Right ventricle myocardium superior (tissue), 1 donor: ENCODE data around the gene GPC1. TPM values are rescaled to one million over a fixed set of nuclear protein-coding genes. Genes with fewer than 3 reads are reported as not detected.

Experiments used
- ATAC-seq: fragments of 200-7000 bp; cut with Tn5 transposase; one replicate; pipeline ENCODE4 v1.9.1; 2020; ENCODE audit warnings: mild to moderate bottlenecking; ENCODE audit not compliant: poor library complexity
- DNase-seq: peaks from one replicate; pipeline ENCODE4 v3.0.0-alpha.2; 2020
- intact Hi-C: fragments of 100-400 bp; cut with DNase I; formaldehyde crosslinking; loops from one replicate; pipeline ENCODE4 v1.11.2; 2022
- total RNA-seq: library from RNA; stranded (reverse); fragmentation: NEBNext Ultra II Directional; extraction: Animal tissue kit (Norgen Biotek cat#: 25700); gene quantifications from one replicate; pipeline ENCODE4 v1.2.1, GENCODE V29; 2021
- donor health status: DM: no; HTN: yes; CAD: no; lungs with severe emphysema.

The GPC1 gene
- total RNA-seq, 1 donor from 2014 or later = 154 TPM

DNA sequence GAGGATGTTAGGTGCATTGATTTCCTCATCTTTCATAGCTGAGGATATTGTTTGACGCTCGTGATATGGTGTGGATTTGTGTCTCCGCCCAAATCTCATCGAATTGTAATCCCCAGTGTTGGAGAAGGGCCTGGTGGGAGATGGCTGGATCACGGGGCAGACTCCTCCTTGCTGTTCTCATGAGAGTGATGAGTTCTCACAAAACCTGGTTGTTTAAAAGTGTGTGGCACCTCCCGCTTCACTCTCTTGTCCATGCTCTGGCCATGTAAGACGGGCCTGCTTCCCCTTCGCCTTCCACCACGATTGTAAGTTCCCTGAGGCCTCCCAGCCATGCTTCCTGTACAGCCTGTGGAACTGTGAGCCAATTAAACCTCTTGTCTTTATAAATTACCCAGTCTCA, 28.4 kb upstream of the GPC1 start:
- intact Hi-C loops = no loop called here
- peak; percentile 6 for DNase-seq
- no peak for ATAC-seq

DNA sequence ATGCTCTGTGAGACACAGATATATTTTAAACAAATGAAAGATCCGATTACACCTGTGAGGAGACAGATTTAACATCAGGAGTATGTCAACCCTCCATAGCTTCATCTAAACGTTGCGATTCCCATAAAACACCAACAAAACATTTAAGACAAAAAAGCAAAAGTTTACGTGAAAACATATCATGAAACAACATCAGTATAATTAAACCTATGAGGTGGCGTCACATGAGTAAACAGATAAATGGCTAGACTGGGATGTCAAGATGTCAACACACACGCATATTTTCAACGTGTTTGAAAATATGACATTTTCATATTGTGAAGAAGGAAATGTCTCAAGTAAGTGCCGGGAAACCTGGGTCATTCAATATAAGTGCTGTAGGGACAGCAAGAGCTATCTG, 25.5 kb upstream of the GPC1 start:
- intact Hi-C loops = no loop called here
- DNase-seq (no peak), ATAC-seq (no peak)

DNA sequence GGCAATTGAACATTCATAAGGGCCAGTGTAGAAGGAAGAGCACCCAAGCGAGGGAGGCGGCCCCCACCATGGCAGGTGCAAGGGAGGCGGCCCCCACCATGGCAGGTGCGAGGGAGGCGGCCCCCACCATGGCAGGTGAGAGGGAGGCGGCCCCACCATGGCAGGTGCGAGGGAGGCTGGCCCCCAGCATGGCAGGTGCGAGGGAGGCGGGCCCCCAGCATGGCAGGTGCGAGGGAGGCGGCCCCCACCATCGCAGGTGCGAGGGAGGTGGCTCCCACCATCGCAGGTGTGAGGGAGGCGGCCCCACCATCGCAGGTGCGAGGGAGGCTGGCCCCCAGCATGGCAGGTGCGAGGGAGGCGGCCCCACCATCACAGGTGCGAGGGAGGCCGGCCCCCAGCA, 24.7 kb upstream of the GPC1 start:
- intact Hi-C loops = no loop called here
- DNase-seq (no peak), ATAC-seq (no peak)

DNA sequence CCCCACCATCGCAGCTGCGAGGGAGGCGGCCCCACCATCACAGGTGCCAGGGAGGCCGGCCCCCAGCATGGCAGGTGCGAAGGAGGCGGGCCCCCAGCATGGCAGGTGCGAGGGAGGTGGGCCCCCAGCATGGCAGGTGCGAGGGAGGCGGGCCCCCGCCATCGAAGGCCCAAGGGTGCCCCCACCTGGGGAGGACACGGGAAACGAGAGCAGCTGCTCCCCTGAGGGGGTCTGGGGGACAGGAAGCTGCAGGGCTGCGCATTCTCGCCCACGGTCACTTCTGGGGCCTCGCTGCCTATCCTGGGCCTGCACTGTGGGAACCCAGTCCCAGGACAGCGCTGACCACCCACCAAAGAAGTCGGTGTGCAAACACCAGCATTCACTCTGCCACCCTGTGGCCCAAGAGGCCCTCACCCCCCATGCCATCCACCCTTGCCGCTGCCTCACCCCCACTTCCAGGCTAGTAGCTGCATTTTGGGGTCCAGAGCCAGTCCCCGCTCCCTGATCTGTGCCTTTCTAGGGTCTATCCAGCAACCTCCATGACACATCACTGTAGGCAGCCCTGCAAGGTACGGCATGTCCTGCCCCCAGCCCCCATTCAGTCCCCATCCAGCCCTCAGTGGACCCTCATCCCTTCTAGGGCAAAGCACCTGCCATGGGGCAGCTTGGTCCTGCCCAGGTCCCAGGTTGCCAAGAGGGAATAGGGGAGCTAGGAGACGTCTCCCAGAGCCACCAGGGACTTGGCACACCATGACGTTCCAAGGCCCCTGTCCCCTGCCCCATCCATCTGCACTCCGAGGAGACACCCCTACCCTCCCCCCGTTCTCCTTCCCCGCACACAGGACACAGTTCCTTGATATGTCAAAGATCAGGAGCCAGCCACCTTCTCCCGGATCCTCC, 24.0 kb upstream of the GPC1 start:
- ATAC-seq (no peak), DNase-seq (peak; percentile 10)
- intact Hi-C loops = no loop called here

DNA sequence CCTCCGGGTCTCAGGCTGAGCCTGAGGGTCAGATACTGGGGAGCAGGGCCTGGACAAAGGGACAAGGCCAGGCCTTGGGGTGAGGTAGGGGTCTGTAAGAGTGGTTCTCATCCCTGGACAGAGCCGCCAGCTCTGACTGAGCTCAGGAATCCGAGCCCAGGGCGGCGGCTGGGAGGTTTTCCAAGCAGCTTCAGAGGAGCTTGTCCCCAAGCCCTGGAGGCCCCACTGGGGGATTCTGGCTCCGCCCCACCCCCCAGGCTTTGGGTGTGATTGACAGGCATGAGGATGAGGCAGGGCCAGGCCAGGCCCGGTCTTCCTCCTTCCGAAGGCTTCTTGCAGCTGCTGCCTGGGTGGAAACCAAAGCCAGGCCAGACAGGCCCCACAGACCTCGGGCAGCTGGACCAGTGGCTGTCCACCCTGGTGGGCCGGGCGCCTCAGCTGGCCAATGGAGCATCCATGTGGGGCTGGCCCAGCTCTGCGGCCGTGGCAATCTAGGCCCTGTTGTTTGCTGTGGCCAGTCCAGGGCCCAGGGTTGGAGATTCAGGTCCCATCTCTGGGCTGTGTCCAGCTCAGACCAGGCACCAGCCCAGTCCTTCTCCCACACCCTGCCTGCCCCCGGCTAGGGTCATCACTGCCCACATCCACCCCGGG, 23.1 kb upstream of the GPC1 start:
- ATAC-seq = no peak

DNA sequence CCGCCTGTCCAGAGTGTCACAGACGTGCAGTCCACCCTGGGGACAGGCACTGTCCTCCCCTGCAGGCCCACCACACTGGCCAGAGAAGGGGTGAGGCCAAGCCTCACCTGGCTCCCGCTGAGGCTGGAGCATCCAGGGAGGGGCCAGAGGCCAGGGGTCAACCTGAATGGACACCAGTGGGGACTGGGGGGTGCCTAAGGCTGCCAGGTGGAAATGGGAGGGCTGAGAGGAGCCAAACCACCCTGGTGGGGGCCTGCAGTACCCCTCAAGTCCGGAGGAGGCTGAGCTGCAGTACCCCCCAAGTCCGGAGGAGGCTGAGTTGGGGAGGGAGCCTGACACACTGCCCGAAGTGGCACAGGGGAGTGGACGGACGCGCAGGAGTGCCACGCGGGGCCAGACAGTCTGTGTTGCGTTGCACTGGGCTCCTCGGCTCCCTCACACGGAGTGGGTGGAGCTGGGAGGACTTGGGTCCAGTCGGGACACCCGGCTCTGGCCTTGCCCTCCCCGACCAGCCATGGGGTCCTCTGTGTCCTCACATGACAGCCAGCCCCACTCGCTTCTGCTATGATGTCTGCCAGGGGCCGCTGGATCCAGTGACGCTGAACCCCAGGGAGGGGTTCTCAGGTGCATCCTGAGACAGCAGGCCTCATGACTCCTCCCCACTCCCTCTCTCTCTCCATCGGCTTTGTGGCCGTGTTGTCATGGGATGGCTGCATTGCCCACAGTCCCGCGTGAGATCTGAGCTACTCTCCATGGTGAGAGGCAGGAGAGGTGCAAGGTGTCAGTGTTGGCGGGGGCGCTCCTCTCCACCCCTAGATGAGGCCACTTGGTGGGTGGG, 22.3 kb upstream of the GPC1 start:
- intact Hi-C loops = no loop called here
- DNase-seq (peak; percentile 25), ATAC-seq (no peak)

More for the DNA sequence above, 23.1 kb upstream of the GPC1 start:
- intact Hi-C loops = no loop called here
- peak; percentile 40 for DNase-seq

DNA sequence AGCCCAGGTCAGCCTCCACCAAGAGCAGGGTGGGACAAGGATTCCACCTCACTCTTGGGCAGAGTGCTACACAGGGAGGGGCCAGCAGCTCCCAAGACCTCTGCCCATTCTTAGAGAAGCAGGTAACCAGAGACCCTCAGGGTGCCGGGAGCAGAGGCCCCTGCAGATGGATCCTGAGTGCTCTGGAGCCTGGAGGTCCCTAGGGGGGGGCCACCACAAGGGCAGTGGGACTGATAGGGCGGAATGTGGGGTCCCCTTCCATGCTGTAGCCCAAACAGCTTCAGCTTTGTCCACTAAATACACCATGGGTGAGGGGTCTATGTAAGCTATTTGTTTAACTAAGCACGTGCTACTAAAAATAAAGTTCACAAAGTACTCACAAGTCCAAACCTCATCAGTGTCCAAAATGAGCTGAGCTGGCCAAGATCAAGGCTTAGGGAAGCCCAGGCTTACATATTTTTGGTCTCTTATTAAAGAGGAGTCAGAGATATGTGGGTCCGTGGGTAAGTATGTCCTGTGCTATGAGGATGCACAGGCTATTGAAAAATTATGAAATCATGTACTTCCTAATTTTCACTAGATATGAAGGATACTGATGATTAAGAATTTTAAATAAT, 21.5 kb upstream of the GPC1 start:
- no peak for ATAC-seq

DNA sequence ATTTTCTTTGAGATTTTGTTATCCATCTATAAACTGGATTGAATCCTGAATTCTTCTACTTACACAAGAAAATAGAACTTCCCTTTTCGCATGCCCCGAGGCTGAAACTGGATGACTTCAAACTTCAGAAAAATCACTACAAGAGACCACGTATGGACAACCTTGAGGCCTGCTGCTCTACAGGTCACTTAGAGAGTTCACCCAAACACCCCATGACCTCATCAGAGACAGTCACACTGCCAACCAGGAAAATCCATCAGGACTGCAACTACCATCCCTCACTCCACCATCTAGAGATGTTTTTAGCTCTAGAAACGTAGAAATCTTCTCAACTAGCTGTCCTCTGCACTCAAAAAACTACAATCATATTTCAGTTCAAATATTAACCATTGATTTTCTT, 18.6 kb upstream of the GPC1 start:
- intact Hi-C loops = no loop called here
- no peak for DNase-seq
- ATAC-seq = no peak

More for the DNA sequence above, 21.5 kb upstream of the GPC1 start:
- peak; percentile 30 for DNase-seq
- intact Hi-C loops = no loop called here

DNA sequence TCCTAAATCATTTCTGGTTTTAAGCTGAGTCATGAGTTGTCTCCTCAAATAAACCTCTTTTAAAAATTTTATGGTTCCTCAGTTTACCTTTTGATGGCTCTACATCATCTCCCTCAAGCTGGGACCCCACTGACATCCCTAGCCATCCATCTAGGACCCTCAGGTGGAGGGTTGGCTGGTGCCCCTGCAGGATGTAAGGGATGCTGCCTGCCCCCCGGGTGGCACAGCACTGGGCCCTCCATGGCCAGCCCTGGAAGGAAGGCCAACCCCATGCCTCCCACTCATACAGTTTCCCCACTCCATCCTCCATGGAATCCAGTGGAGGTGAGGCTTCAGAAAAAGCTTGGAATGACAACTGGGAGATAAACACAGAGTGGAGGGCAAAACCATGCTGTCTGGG, 17.2 kb upstream of the GPC1 start:
- intact Hi-C loops = no loop called here
- DNase-seq (no peak), ATAC-seq (no peak)

DNA sequence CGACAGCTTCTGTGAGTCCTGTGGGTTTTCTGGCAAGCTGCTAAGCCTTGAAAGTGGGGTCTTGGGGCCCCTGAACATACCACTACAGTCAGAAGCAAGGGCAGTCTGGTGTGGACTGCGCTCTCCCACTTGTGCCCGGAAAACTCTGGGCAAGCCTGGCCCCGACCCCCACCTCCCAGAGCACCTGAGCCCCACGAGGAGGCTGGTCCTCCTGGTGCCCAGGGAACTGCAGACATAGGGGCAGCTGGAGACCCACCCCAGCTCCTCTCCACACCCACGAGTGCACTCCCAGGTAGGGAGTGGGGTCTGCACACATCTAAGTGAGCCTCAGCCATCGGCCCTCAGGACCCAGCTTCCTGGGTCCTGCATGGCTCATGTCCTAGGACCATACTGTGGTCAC, 16.2 kb upstream of the GPC1 start:
- intact Hi-C loops = no loop called here

DNA sequence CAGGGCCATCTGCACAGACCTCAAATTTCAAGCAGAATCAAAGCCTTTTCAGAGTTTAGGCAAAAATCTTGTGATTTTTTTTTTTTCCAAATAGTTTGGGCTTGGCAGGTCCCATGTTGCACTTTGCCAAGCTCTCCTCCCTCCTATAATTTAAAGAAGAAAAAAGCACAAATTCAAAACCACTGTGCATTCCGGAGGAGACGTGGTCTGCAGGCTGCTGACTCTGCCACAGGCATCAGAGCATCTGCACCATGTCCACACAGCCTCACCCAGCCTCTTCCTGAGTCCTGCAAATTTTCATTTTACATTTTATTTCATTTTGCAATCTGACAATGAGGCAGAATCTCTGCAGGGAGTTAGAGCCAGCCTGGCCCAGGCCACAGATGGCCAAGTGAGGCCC, 15.7 kb upstream of the GPC1 start:
- intact Hi-C loops = no loop called here
- ATAC-seq = no peak
- DNase-seq = no peak

More for the DNA sequence above, 16.2 kb upstream of the GPC1 start:
- peak; percentile 13 for DNase-seq
- ATAC-seq = no peak

DNA sequence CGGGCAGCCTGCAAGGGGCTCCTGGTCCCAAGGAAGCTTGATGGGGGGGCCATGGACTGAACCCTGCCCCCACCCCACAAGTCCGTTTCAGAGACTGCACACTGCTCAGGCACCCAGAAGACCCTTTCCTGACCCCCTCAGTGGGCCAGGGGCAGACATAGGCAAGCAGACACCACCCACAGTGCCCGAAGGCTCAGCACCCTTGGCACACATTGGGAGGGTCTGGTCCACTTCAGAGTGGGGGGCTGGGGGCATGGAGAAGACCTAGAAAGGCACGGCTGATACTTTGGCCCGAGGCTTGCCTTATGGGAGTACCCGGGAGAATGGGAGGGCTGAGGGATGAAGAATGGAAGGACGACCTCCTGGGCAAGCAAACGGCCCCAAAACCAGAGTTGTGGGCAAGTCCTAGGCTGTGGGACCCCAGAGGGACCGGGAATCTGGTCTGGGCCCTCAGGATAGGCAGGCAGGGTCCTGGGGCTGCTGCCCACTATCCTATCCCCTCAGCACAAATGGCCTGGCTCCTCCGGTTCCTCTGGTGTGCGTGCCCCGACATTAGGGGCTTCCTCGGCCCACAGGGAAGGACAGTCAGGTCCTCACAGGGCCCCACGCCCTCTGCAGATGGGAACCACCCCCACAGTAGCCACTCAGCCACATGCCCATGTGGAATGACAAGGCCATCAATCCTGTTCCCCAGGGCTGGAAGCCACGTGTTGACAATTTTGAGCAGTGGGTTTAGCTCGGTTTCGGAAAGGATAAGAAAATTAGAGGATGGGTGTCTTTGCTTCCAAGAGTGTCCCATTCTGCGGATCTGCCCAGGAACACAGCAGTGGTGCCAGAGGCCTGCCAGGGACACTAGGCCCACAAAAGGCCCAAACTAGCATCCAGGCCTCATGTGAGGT, 15.0 kb upstream of the GPC1 start:
- peak; percentile 24 for DNase-seq
- ATAC-seq = no peak
- intact Hi-C loops = no loop called here

DNA sequence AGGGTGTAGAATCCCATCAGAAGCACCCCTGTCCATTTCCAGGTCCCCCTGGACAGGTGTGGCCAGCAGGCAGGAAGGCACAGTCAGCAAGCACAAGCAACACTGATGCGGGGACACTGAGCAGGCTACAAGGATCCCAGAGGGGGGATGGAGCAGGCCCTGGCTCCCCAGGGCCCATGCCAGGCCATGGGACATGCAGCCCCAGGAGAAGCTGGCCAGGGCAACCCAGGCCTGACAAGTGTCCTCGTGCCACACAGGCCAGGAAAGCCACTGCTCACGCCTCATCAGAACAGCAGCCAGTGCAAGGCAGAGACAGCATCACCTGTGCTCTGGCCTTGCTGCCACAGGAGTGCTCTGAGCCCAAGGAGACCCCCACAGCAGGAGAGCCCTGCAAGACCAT, 14.1 kb upstream of the GPC1 start:
- DNase-seq = no peak
- intact Hi-C loops = no loop called here
- ATAC-seq = no peak

DNA sequence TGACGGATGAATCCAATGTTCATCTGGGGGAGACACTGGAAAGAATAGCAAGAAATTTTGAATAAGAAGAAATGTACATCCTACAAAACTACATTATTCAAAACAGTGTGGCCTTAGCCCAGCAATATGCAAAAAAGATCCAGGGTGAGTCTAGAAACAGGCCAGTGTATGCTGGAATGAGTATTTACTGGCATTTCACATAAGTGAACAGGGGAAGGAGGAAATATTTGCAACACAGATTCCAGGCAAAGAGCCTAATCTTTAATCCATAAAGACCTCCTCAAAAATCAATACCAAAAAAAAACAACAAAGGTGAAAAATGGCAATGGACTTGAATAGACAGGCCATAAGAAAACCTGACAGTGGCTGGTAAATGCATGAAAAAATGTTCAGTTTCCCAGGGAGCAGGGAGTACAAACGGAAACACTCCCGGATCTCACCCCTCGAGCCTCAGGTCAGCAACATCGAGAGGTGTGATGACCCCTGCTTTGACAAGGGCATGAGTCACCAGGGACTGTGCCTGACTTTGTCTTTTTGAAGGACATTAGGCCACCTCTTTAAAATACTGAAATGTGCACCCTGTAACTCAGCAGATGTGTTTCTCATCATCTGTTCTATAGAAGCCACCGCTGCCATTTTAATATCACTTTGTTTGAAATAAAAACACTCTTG, 12.7 kb upstream of the GPC1 start:
- DNase-seq (no peak), ATAC-seq (no peak)
- intact Hi-C loops = no loop called here

DNA sequence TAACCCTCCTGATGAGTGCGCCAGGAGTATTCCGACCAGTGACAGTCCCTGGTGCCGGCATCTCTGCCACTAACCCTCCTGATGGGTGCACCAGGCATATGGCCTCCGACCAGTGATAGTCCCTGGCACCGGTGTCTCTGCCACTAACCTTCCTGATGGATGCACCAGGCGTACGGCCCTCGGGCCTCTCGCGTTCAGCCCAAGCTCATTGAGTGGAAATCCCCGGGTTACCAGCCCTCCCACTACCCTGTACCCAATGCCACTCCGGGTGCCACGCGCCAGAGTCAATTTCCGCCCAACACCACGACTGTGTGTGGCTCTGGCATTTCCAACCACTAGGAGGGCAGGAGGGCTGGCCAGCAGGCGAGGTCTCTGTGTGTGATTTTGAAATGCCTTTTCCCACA, 11.7 kb upstream of the GPC1 start:
- intact Hi-C loops = no loop called here
- DNase-seq (peak; percentile 13), ATAC-seq (no peak)

DNA sequence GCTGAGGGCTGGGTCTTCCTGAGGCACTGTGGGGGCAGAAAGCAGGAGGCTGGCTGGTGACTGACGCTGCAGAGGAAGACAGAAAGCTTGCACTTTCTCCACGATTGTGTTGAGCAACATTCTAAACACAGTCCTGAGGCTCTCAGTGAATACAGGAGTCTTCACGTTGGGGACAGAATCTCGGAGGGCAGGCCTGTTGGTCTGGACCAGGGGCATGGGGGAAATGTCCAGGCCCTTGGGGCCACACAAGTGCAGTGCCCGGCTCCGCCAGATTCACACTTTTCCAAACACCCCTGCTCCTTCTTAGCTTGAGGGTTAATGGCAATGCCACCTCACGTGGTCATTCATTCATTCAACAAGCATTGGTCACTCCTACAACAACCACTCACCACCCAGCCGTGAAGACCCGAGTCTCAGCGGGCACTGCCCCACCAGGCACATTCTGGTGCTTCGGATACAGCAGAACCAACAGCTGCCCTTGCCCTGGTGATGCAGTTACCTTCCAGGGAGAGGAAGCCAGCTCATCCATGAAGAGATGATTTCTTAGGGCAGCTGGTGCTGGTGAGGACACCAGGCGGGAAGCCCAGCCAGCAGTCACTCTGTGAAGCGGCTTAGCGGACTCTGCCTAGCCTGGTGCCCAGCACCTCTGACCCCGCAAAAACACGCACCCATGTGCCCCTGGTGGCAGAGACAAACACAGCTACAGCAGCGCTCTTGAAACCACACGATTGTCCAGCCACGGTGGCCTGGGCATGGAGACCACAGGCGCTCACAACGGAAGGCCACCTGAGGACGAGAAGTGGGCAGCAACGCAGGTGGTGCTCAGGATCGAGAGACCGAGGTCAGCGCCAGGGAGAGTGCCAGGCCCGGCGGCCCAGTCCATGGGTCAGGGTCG, 10.9 kb upstream of the GPC1 start:
- DNase-seq (peak; percentile 35), ATAC-seq (no peak)
- intact Hi-C loops = no loop called here

DNA sequence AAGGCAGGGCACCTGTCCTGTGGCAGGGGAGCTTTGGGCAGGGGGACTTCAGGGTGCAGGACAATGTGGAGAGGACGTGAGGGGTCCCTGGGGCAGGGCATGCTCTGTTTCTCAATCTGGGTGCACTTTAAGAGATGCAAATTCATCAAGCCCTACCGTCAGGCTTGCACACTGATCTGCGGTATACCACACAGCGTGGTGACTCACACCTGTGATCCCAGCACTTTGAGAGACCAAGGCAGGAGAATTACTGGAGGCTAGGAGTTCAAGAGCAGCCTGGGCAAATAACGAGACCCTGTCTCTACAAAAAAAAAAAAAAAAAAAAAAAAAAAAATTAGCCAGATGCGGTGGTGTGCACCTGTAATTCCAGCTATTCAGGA, 10.2 kb upstream of the GPC1 start:
- ATAC-seq (no peak), DNase-seq (no peak)
- intact Hi-C loops = no loop called here
